Measurements from ENCODE around the gene ODC1.

DNA sequence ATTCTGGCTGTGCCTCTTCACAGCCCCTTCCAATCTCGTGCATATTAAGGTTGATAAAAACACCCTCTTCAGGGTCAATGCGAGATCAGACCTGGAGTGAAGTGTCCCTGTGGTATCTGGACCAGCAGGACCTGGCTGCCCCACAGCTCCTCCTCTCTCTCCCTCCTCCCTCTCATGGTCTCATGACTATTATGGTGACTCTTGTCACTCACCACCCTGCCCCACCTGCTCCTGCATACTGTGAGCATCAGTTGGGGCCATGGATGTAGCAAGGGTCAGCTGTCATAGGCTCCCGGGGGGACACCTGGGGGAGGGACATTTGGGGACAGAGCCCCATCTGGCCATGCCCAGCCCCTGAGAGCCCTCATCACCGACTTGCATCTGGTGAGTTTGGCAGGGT, 50.2 kb downstream of the ODC1 start:
- TF ChIP-seq POLR2A (IDR thresholded peaks at IDR 0.05), result no peak
- TF ChIP-seq, protein P1, sequence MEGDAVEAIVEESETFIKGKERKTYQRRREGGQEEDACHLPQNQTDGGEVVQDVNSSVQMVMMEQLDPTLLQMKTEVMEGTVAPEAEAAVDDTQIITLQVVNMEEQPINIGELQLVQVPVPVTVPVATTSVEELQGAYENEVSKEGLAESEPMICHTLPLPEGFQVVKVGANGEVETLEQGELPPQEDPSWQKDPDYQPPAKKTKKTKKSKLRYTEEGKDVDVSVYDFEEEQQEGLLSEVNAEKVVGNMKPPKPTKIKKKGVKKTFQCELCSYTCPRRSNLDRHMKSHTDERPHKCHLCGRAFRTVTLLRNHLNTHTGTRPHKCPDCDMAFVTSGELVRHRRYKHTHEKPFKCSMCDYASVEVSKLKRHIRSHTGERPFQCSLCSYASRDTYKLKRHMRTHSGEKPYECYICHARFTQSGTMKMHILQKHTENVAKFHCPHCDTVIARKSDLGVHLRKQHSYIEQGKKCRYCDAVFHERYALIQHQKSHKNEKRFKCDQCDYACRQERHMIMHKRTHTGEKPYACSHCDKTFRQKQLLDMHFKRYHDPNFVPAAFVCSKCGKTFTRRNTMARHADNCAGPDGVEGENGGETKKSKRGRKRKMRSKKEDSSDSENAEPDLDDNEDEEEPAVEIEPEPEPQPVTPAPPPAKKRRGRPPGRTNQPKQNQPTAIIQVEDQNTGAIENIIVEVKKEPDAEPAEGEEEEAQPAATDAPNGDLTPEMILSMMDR (IDR thresholded peaks at IDR 0.05), result no peak
